A549 (cell line): Measurements from ENCODE around the gene DUSP28. TPM values are rescaled to one million over a fixed set of nuclear protein-coding genes. Genes with fewer than 3 reads are reported as not detected.

Experiments
- ATAC-seq, 2 experiments: fragments of 200-7000 bp in 1 of 2; fragments of >200 bp in 1 of 2; cut with Nextera tagmentation in 1 of 2; cut with Tn5 transposase in 1 of 2; 3 replicates each; pipeline versions ENCODE4 v1.8.0 to v1.9.1; 2018 to 2020; ENCODE audit warnings: mild to moderate bottlenecking in 1 of 2, moderate library complexity in 1 of 2
- CTCF ChIA-PET: fragments of 300-600 bp; sonication (Branson Sonifier 250); formaldehyde crosslinking; extraction: SDS; loops from one replicate; lab custom pipeline; 2021; ENCODE audit warnings: antibody characterized with exemption, inconsistent platforms; lab: Yijun Ruan, JAX
- POLR2A ChIA-PET: fragments of 350-600 bp; formaldehyde crosslinking; extraction: SDS; loops from one replicate; lab custom pipeline; 2021; ENCODE audit warnings: antibody characterized with exemption, inconsistent platforms; lab: Yijun Ruan, JAX
- DNase-seq, 2 experiments: peaks; one replicate each; pipeline versions ENCODE4 v3.0.0 to v3.0.0-alpha.2; 2011 to 2016; ENCODE audit warnings: low read depth in 1 of 2, low spot score in 1 of 2
- FAIRE-seq: peaks from 2 replicates; lab custom pipeline; 2011; peaks lifted over from hg19 to GRCh38; lab: Jason Lieb, UNC
- H3K27ac ChIP-seq, 2 experiments: fragments of >200 bp; sonication (Bioruptor Twin); formaldehyde crosslinking; 3 replicates each; pipeline ENCODE4 v1.5.1; 2016 to 2017
- H3K4me1 ChIP-seq: fragments of >200 bp; sonication (Bioruptor Twin); formaldehyde crosslinking; 3 replicates; pipeline ENCODE4 v1.6.1; 2016
- H3K4me2 ChIP-seq: fragments of >200 bp; sonication (Bioruptor Twin); formaldehyde crosslinking; 3 replicates; pipeline ENCODE4 v1.6.1; 2016
- H3K4me3 ChIP-seq: fragments of >200 bp; sonication (Bioruptor Twin); formaldehyde crosslinking; 3 replicates; pipeline ENCODE4 v1.5.1; 2016
- H3K9me3 ChIP-seq: fragments of >200 bp; sonication (Bioruptor Twin); formaldehyde crosslinking; 3 replicates; pipeline ENCODE4 v1.6.1; 2016
- CBX2 ChIP-seq: fragments of 200-600 bp; sonication (generic); IDR thresholded peaks from 2 replicates; pipeline ENCODE4 v1.6.1; 2016; ENCODE audit warnings: low read depth, mild to moderate bottlenecking, borderline replicate concordance
- CBX8 ChIP-seq: fragments of 200-600 bp; sonication (generic); IDR thresholded peaks from 2 replicates; pipeline ENCODE4 v1.6.1; 2016
- CEBPB ChIP-seq, 2 experiments: fragments of >200 bp in 1 of 2; sonication (Bioruptor Twin) in 1 of 2; formaldehyde crosslinking in 1 of 2; IDR thresholded peaks; 2 replicates each; pipeline ENCODE4 v1.6.1; 2012 to 2016
- CHD2 ChIP-seq: fragments of 150-350 bp; IDR thresholded peaks from 2 replicates; pipeline ENCODE4 v1.6.1; 2014; ENCODE audit warnings: low read length; ENCODE audit not compliant: partially characterized antibody
- CHD4 ChIP-seq: fragments of 200-600 bp; sonication (generic); IDR thresholded peaks from 2 replicates; pipeline ENCODE4 v1.6.1; 2016; ENCODE audit warnings: antibody characterized with exemption, mild to moderate bottlenecking, borderline replicate concordance
- EHMT2 ChIP-seq: fragments of 200-600 bp; sonication (generic); IDR thresholded peaks from 2 replicates; pipeline ENCODE4 v1.6.1; 2016; ENCODE audit warnings: antibody characterized with exemption, low read depth, mild to moderate bottlenecking, moderate library complexity
- EP300 ChIP-seq, 2 experiments: fragments of >200 bp; sonication (Bioruptor Twin); formaldehyde crosslinking; IDR thresholded peaks; 2 replicates in 1 of 2; 3 replicates in 1 of 2; pipeline ENCODE4 v1.6.1; 2016 to 2017
- ESRRA ChIP-seq: fragments of 150-350 bp; IDR thresholded peaks from 2 replicates; pipeline ENCODE4 v1.6.1; 2014; ENCODE audit warnings: mild to moderate bottlenecking, low read length, borderline replicate concordance
- FOSB ChIP-seq: fragments of 250-450 bp; sonication (Bioruptor Pico); IDR thresholded peaks from 2 replicates; pipeline ENCODE4 v1.5.0; 2020; ENCODE audit warnings: mild to moderate bottlenecking, moderate library complexity
- HDAC2 ChIP-seq: fragments of 200-600 bp; sonication (generic); IDR thresholded peaks from 2 replicates; pipeline ENCODE4 v1.6.1; 2016
- HES2 ChIP-seq: fragments of >200 bp; sonication (Bioruptor Twin); formaldehyde crosslinking; IDR thresholded peaks from 2 replicates; pipeline ENCODE4 v1.6.1; 2016
- HEYL ChIP-seq: fragments of 250-450 bp; sonication (Bioruptor Pico); IDR thresholded peaks from 2 replicates; pipeline ENCODE4 v1.8.0; 2021; ENCODE audit warnings: mild to moderate bottlenecking, moderate library complexity
- HOXB13 ChIP-seq: fragments of 250-450 bp; sonication (Bioruptor Pico); IDR thresholded peaks from 2 replicates; pipeline ENCODE4 v1.5.0; 2020; ENCODE audit warnings: low read depth, mild to moderate bottlenecking, moderate library complexity
- HOXB5 ChIP-seq: fragments of 250-450 bp; sonication (Bioruptor Pico); IDR thresholded peaks from 2 replicates; pipeline ENCODE4 v1.5.0; 2020; ENCODE audit warnings: mild to moderate bottlenecking, moderate library complexity
- MAFK ChIP-seq: fragments of 450-650 bp; IDR thresholded peaks from 2 replicates; pipeline ENCODE4 v1.6.1; 2014; ENCODE audit not compliant: partially characterized antibody
- MAX ChIP-seq: IDR thresholded peaks from 2 replicates; pipeline ENCODE4 v1.6.1; 2012
- MAZ ChIP-seq: fragments of 150-350 bp; IDR thresholded peaks from 2 replicates; pipeline ENCODE4 v1.6.1; 2014; ENCODE audit warnings: antibody characterized with exemption, low read depth, low read length, borderline replicate concordance
- NPAS2 ChIP-seq: fragments of 250-450 bp; sonication (Bioruptor Pico); IDR thresholded peaks from 2 replicates; pipeline ENCODE4 v1.8.0; 2022; ENCODE audit warnings: mild to moderate bottlenecking, moderate library complexity, borderline replicate concordance
- NR3C1 ChIP-seq: fragments of >200 bp; sonication (Bioruptor Twin); formaldehyde crosslinking; IDR thresholded peaks from 3 replicates; pipeline ENCODE4 v1.6.1; 2017
- POLR2A ChIP-seq: IDR thresholded peaks from 2 replicates; pipeline ENCODE4 v1.6.1; 2012; ENCODE audit warnings: mild to moderate bottlenecking, low read length
- POLR2AphosphoS2 ChIP-seq: conservative IDR thresholded peaks from 2 replicates; pipeline ENCODE4 v1.6.1; 2012; ENCODE audit warnings: low read length, improper control_type of control experiment, inconsistent platforms
- RAD21 ChIP-seq, 2 experiments: fragments of >200 bp in 1 of 2; sonication (Bioruptor Twin) in 1 of 2; formaldehyde crosslinking in 1 of 2; IDR thresholded peaks in 1 of 2; conservative IDR thresholded peaks in 1 of 2; 2 replicates in 1 of 2; 3 replicates in 1 of 2; pipeline ENCODE4 v1.6.1; 2012 to 2018; ENCODE audit warnings: inconsistent platforms in 1 of 2
- REST ChIP-seq: fragments of 200-600 bp; sonication (generic); IDR thresholded peaks from 2 replicates; pipeline ENCODE4 v1.6.1; 2016; ENCODE audit warnings: antibody characterized with exemption, mild to moderate bottlenecking, moderate library complexity
- RNF2 ChIP-seq: fragments of 200-600 bp; sonication (generic); IDR thresholded peaks from 2 replicates; pipeline ENCODE4 v1.6.1; 2016; ENCODE audit warnings: low read depth, mild to moderate bottlenecking, antibody characterized with exemption, moderate library complexity, borderline replicate concordance
- ZC3H11A ChIP-seq: fragments of 450-650 bp; IDR thresholded peaks from 2 replicates; pipeline ENCODE4 v1.6.1; 2014; ENCODE audit warnings: antibody characterized with exemption, mild to moderate bottlenecking
- ZFP36 ChIP-seq: fragments of 450-650 bp; IDR thresholded peaks from 2 replicates; pipeline ENCODE4 v1.6.1; 2014; ENCODE audit warnings: borderline replicate concordance; ENCODE audit not compliant: partially characterized antibody
- WGBS: methylation state at CpG from one replicate; pipeline ENCODE4 v1.1.6; 2017; ENCODE audit errors: missing lambda C conversion rate; 5-methylcytosine and 5-hydroxymethylcytosine counted together
- polyA plus RNA-seq, 4 experiments: library from polyadenylated mRNA; depleted of rRNA in 3 of 4; stranded (reverse); fragments of >200 nt; fragmentation: RNase III in 1 of 4; extraction: RNeasy Plus Mini Kit Qiagen cat#74134 plus additional on column Dnase treatment in 1 of 4; gene quantifications; 2 replicates in 3 of 4; 3 replicates in 1 of 4; pipeline ENCODE4 v1.2.3, GENCODE V29; 2011 to 2017

Gene DUSP28
- polyA plus RNA-seq, 2 of the 4 experiments (the other 2 are of a cell fraction) = 5.2 to 14.3 TPM

DNA sequence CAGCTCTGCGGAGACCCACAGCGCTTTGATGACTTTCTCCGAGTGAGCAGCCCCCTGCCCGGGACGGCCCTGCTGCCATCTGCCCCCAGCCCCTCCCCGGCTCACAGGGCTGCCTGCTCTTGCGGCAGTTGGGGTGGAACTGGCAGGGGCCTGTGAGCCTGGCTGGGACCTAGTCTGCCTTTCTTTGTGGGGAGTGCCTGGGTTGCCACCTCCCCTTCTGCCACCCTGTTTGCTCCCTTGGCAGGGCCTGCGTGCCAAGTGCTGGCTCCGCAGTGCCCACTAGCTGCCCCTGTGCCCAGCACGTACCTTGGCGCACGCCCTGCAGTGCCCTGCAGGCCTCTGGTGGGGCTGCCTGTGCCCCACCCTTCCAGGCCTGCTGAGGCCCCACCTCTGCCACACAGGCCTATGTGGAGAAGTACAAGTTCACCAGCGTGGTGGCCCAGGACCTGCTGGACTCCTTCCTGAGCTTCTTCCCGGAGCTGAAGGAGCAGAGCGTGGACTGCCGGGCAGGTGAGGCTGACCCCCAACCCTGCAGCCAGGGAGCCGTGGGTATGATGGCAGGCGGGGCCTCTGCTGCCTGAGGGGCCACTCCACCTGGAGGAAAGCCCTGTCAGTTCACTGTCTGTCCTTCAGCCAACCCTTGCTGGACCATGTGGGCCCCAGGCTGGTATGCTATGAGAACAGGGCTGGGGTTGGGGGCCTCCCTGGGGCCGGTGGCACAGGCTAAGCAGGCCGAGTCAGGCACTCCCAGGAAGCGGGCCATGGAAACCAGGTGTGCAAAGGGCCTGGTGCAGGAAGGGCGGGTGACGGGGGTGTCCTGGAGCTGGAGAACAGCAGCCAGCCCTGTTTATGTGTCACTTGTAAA lies 15.2 kb downstream of the DUSP28 start:
- Histone ChIP-seq H3K27ac (no peak overlapping the region), H3K4me3 (no peak overlapping the region), H3K4me2 (no peak overlapping the region), H3K9me3 (no peaks in the 10 kb centered on the region), H3K4me1 (peaks cover 19% of the 10 kb centered on the region)
- 92% methylated on average over 13 of the region's 23 CpGs for WGBS
- ATAC-seq (no peak), DNase-seq (no peak), FAIRE-seq (no peak)
- TF ChIP-seq RNF2 (no peak), EHMT2 (no peak), FOSB (no peak), ZFP36 (no peak)
- POLR2A ChIA-PET = interaction anchor here (3.4 kb wide), 1 partner anchor 11 kb away, joined by 9 read pairs; the partner anchor contains the start of gene CAPN10
- CTCF ChIA-PET = interaction anchor here (0.6 to 7.3 kb wide), 4 partner anchors 9 to 26 kb away, joined by 3 to 76 read pairs (median 4); partner anchors contain the start of gene CAPN10

- no peak for DNase-seq
- H3K9me3 ChIP-seq = no peaks in the 10 kb centered on the region
- WGBS = 80% methylated on average over 6 of the region's 6 CpGs
- TF ChIP-seq HDAC2 = no peak
- TF ChIP-seq REST = no peak
- no peak for TF ChIP-seq ESRRA
- TF ChIP-seq NPAS2 = no peak
- no peak for TF ChIP-seq RAD21 (conservative IDR thresholded peaks at IDR 0.05 in 1 of 2, IDR thresholded peaks at IDR 0.05 in 1 of 2)
- TF ChIP-seq POLR2A = no peak
- TF ChIP-seq HEYL (CRISPR knock-in tag) = no peak
- TF ChIP-seq, all 56 proteins: peak for 0
- no peak overlapping the region for H3K4me3 ChIP-seq
- H3K27ac ChIP-seq = no peak overlapping the region
- H3K4me1 ChIP-seq = peaks cover 23% of the 10 kb centered on the region
- no peak for ATAC-seq
- POLR2A ChIA-PET = interaction anchor here (3.4 kb wide), 1 partner anchor 10 kb away, joined by 9 read pairs; the partner anchor contains the start of gene CAPN10
- H3K4me2 ChIP-seq = no peak overlapping the region
- CTCF ChIA-PET = interaction anchor here (0.6 to 7.3 kb wide), 3 partner anchors 10 to 15 kb away, joined by 3 to 76 read pairs (median 6); partner anchors contain the start of gene CAPN10
- FAIRE-seq = no peak
Observed at GRCh38 chr2:240576036-240576435, 15.9 kb downstream of the DUSP28 start.

DNA sequence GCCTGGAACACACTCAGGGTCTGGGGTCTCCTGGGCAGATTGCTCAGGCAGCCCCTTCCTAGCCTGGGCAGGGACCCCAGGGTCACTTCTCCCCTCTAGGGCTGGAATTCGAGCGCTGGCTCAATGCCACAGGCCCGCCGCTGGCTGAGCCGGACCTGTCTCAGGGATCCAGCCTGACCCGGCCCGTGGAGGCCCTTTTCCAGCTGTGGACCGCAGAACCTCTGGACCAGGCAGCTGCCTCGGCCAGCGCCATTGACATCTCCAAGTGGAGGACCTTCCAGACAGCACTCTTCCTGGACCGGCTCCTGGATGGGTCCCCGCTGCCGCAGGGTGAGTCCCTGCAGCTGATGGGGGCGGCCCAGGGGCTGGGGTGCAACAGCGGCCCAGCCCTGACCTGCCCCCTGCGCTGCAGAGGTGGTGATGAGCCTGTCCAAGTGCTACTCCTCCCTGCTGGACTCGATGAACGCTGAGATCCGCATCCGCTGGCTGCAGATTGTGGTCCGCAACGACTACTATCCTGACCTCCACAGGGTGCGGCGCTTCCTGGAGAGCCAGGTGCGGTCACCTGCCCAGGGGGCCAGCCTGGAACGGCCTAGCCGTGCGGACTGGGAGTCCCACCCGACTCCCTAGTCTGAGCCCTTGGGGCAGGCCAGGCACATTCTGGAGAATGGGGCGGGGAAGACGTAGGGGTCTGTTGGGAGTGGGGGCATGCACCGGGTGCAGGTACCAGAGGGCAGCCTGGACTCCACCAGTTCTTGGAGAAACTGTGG lies 16.5 kb downstream of the DUSP28 start:
- Histone ChIP-seq H3K27ac (no peak overlapping the region), H3K4me1 (peaks cover 23% of the 10 kb centered on the region), H3K4me2 (no peak overlapping the region), H3K4me3 (no peak overlapping the region), H3K9me3 (no peaks in the 10 kb centered on the region)
- CTCF ChIA-PET = interaction anchor here (1.9 to 7.3 kb wide), 3 partner anchors 8 to 11 kb away, joined by 6 to 76 read pairs (median 8); partner anchors contain the start of gene CAPN10
- 95% methylated on average over 17 of the region's 32 CpGs for WGBS
- DNase-seq (no peak), ATAC-seq (no peak), FAIRE-seq (no peak)
- TF ChIP-seq NR3C1 (no peak), CHD2 (no peak), MAZ (no peak), CBX2 (no peak), CHD4 (no peak), EP300 (IDR thresholded peaks at IDR 0.05) (no peak), HOXB5 (CRISPR knock-in tag) (no peak), CEBPB (IDR thresholded peaks at IDR 0.05) (no peak), HES2 (no peak), MAX (no peak), FOSB (no peak), MAFK (no peak), NPAS2 (no peak), ZC3H11A (no peak), POLR2AphosphoS2 (no peak), CBX8 (no peak), HOXB13 (CRISPR knock-in tag) (no peak), ESRRA (no peak)
- POLR2A ChIA-PET = interaction anchor here (3.4 kb wide), 1 partner anchor 10 kb away, joined by 9 read pairs; the partner anchor contains the start of gene CAPN10
